H4 (cell line): ENCODE data around the gene MAP2K7. TPM values are rescaled to one million over a fixed set of nuclear protein-coding genes. Genes with fewer than 3 reads are reported as not detected.

Experiments used
- DNase-seq: peaks from one replicate; pipeline ENCODE4 v3.0.0-alpha.2; 2015; ENCODE audit warnings: low spot score
- total RNA-seq: library from RNA; depleted of rRNA; stranded (reverse); fragments of >200 nt; shearing (Covaris generic); gene quantifications from 2 replicates; pipeline ENCODE4 v1.2.3, GENCODE V29; 2014

The MAP2K7 gene
- total RNA-seq, 1 experiment from 2014 or later, result 4.2 TPM

DNA sequence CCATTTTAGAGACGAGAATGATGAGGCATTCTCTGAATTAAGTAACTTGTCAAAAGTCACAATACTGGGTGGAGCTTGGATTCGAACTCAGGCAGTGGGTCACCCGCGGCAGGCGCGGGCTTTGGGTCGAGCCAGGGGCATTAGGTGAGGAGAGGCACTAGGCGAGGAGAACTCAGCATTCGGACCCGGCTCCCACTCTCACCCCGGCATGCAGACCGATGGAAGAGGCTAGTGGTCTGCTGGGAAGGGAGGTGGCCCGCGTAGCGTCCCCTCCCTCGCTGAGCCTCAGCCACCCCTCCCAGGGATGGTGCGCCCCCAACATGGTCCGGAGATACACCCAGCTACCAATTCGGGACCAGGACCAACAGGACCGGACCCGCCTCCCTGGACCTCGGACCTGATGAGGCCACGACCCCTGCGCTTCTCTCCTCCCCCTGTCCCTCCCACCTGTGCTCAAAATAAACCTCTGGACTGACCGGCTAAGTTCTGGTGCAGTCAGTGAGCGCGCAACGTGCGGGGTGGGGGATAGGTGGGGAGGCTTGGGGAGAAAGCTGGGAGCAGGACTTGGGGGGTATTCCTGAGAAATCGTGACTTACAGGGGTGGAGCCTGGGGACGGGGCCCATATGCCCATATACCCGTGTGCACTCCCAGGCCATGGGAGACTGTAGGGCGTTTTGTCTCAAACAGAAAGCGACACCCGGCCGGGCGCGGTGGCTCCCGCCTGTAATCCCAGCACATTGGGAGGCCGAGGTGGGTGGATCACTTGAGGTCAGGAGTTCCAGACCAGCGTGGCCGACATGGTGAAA lies 15.1 kb downstream of the MAP2K7 start:
- no peak for DNase-seq

DNA sequence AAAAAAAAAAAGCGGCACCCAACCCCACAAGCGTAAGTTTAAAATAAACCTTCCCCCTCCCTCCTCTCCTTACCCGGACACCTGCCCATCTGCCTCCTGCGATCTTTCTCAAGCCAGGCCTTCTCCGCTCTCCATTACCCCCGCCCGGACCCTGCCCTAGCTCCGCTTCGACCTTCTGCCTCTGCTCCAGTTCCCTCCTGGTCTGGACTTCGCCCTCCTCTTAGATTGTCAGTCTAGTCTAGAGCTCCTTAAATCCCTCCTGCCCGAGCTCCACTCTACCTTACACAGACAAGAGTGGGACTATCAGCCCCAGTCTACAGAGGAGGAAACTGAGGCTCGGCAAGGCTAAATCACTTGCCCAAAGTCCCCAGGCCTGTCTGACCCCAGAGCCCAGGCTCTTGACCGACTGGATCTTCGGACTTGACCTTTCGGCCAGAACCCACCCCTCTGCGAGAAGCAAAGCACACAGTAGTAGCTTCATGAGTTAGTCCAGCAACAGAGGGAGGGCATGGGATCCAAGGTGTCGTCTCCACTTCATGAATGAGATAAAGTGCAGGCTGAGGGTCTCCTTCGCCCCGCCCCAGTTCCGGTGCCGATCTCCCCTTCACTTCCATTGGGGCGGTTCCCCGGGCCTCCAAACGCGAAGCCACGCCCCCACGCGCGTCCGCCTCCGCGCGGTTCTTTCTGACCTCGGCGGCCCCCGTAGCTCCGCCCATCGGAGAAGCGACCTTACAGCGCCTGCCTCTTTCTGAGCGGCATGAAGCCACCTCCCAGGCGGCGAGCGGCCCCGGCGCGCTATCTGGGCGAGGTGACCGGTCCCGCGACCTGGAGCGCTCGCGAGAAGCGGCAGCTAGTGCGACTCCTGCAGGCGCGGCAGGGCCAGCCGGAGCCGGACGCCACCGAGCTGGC lies 16.2 kb downstream of the MAP2K7 start, which contains the start of gene SNAPC2:
TSS of gene SNAPC2 (plus strand) at position 729 of the 909 bp plus-strand sequence. CDS start at position 758, 29 bp downstream.
- peak; percentile 94 for DNase-seq

DNA sequence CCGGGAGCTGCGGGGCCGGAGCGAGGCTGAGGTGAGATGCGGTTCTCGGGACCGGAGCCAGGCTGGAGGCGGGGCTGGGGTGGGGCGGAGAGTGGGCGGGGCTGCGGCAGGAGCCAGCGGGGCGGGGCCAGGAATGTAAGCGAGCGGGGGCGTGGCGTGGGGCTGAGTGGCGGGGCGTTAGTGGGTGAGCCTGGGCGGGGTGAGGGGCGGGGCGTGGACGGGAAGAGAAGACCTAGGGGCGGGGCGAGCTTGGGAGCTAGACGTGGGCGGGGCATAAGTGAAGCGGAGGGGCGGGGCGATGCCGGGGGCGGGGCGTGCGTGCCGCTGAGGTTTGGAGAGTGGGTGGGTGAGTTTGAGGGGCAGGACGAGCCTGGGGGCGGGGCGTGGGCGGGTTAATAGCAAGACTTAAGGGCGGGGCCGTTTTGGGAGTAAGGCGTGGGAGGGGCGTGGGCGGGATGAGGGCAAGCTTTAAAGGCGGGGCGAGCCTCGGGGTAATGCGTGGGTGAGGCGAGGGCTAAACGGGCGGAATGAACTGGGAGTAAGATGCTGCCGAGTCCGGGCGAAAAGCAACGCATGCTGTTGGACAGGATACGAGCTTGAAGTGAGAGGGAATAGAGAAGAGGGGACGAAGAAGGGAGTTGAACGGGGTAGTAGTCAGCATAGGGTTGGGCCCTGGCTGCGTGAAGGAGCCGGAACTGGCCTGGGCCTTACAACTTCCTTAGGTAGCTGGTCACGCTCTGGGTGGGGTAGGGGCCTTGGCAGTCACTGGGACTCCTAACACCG lies 17.0 kb downstream of the MAP2K7 start:
- peak; percentile 91 for DNase-seq

DNA sequence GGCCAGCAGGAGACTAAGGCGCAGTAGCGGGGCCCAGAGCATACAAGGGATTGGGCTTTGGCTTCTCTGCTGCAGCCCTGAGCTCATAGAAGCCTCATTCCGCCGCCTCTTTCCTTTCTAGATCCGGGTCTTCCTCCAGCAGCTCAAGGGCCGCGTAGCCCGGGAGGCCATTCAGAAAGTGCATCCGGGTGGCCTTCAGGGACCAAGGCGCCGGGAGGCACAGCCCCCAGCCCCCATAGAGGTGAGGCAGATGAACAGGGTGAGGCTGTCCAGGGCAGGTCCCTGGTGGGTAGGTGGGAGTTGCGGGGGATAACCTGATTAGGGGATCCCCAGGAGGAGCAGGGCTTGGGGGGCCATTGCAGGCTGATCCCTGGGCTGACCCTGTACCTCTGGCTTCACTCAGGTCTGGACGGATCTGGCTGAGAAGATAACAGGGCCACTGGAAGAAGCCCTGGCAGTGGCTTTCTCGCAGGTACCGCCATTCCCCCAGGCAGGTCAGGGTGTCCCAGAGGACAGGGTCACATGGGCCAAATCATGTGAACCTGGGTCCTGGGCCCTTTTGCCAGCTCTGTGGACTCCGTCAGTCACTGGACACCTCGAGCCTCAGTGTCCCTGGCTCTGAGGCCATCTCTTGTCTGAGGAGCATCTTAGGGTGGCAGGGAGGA lies 17.8 kb downstream of the MAP2K7 start:
- no peak for DNase-seq

DNA sequence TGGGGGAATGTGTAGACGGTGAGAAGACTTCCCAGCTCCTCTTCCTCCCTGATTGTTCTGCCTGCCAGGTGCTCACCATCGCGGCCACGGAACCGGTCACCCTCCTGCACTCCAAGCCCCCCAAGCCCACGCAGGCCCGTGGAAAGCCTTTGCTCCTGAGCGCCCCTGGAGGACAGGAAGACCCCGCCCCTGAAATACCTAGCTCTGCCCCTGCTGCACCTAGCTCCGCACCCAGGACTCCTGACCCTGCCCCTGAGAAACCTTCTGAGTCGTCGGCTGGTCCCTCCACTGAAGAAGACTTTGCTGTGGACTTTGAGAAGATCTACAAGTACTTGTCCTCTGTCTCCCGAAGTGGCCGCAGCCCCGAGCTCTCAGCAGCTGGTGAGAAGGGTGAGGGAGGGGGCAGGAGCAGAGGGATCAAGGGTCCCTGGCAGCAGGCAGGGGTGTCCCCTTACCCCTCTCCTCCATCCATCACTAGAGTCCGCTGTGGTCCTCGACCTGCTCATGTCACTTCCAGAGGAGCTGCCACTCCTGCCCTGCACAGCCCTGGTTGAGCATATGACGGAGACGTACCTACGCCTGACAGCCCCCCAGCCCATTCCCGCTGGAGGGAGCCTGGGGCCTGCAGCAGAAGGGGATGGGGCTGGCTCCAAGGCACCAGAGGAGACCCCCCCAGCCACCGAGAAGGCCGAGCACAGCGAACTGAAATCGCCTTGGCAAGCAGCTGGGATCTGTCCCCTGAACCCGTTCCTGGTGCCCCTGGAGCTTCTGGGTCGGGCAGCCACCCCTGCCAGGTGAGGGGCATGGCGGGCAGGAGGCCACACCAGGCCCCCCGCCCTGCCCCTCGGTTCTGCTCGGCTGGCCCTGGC lies 18.5 kb downstream of the MAP2K7 start:
- DNase-seq, result no peak

DNA sequence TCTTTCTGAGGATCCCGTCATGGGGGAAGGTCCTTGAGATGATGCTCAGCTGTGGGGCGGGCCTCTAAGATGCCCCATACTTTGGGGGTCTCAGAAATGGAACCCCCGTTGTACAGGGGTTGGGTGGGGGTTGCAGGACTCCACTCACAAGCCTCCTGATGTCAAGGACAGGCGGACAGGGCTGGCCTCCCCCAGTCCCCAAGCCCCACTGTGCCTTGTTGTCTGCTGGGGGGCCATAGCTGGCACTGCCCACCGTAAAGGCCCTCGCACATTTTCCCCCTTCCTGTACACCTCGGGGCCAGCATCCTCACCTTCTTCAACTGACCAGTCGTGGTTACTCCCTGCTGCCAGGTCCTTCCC lies 19.1 kb downstream of the MAP2K7 start:
- no peak for DNase-seq

DNA sequence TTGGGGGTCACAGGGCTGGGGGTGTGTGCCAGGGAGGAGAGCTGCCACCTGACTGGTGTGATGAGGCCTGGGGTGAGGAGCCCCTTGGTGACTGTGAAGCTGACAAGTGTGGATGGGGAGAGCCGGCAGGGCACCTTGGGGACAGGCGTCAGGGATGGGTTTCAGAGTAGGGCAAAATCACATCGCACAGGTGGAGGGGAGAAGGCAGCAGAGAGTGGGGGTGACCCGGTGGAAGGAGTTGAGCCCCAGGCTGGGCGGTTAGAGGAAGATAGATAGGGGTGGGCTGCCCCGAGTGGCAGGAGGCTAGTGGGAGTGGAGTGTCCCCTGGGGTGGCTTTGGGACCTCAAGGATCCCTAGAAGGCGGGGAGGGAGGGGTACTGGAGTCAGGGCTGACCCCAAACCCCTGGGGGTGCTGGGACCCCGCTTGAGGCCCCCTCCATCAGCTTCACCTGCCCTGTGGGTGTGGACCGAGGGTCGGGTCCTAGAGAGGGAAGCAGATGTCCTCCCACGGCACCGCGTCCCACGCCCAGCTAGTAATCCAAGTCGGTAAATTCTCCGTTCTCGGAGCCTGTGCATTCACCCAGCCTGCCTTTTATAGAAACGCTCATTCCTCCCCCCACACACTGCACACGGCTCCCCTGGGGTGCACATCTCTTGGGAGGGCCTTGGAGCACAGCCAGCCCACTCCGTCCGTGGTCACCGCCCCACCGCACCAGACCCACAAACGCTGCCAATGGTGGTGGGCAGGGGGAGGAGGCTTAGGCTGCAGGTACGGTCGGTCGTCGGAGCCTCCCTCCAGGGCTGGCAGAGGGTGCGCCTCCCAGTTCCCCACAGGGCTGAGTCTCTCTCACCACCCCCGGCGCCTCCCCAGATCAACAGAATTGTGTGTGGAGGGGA lies 19.9 kb downstream of the MAP2K7 start:
- DNase-seq, result no peak

DNA sequence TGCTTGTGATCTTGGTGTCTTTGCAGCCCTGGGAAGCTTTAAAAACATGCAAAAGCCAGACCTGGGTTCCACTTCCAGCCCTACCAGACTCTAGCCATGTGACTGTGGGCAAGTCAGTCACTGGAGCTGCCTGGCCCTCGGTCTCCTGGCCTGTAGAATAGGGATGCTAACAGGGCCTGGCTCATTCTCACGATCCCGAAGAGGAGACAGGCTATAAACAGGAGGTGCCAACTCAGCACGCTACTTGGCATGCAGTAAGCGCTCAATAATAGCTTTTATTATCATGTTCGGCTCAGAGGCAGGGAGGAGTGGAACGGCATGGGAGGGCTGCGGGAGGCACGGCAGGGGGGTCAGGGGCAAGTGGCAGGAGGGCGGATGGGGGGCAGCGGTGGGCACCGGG lies 20.6 kb downstream of the MAP2K7 start:
- DNase-seq, result no peak

DNA sequence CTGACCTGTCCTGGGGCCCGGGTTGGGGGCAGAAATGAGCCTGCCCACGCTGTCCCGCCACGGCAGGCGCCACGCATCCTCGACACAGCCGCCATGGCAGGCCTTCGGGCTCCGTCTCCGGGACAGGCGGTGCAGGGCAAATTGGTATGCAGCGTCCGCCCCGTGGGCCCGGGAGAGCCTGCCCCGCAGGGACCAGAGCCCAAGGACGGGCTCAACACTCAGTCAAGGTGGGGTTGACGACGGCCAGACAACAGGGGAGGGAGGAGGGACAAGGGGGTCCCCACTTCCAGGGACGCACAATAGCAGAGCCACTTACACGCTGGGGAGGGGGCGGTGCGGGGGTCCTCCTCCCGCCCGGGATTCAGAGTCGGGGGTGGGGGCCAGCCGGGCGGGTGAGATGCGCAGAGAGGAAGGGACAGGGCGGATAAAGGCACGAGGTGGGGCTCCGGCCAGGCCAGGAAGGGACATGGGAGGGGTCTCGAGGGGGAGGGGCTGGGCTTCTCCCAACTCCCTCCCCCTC lies 21.0 kb downstream of the MAP2K7 start:
- DNase-seq, result no peak

DNA sequence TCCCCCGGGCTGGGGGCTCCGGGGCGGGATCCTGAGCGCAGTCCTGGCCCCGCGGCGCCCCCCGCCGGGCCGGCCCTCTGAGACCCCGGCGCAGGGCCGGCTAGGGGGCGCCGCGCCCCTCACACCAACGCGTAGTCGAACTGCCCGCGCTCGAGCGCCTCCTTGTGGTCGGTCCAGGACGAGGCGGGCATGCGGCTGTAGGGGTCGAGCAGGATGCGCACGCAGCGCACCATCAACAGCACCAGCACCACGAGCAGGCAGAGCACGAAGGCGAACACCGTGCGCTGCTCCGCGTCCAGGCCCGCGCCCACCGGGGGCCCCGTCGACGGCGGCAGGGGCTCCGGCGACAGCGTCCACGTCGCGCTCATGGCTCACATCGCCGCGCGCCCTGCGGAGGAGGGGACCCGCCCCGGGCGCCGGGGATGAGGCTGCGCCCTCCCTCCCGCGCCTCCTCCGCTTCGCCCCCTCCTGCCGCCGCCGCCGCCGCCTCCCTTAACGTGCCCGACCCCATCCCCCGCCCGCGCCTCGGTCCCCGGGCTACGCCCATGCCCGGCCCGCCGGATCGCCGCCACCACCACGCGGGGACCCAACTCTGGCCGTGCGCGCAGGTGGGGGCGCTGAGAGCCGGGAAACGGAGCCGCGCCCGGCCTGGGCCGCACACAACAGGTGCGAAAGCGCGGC lies 21.6 kb downstream of the MAP2K7 start:
- peak; percentile 81 for DNase-seq

DNA sequence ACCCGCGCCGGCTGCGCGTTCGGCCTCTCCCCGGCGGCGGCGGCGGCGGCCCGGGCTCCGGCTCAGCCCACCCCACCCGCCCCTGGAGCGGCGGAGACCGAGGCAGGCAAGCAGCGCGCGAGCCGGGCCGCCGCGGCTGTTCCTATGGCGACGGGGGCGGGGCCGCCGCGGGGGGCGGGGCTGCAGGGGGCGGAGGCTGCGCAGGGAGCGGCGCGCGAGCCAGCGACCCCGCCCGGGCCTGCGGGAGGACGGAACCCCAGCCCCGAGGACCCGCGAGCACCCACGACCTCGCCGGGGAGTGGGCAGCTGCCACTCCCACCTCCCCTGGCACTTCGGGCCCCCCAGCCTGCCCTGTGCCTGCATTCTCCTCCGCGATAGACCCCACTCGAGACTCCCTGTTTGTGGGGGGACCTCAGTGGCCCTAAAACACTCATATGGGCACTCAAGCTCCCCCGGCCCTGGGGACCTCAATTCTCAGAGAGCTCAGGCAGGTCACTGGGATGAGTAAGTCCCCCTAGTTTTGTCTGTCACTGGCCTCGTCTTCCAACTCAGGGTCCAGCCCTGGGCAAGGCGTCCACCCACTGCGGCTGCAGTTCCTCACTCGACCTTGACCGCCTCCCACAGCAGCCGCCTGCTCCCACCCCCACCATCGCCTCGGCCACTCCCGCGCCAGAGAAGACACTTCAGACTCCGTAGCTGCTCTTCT lies 22.5 kb downstream of the MAP2K7 start, which contains the start of gene CTXN1:
TSS of gene CTXN1 (minus strand) at position 115 of the 706 bp plus-strand sequence. CDS start 597 bp downstream, outside the sequence.
- no peak for DNase-seq

DNA sequence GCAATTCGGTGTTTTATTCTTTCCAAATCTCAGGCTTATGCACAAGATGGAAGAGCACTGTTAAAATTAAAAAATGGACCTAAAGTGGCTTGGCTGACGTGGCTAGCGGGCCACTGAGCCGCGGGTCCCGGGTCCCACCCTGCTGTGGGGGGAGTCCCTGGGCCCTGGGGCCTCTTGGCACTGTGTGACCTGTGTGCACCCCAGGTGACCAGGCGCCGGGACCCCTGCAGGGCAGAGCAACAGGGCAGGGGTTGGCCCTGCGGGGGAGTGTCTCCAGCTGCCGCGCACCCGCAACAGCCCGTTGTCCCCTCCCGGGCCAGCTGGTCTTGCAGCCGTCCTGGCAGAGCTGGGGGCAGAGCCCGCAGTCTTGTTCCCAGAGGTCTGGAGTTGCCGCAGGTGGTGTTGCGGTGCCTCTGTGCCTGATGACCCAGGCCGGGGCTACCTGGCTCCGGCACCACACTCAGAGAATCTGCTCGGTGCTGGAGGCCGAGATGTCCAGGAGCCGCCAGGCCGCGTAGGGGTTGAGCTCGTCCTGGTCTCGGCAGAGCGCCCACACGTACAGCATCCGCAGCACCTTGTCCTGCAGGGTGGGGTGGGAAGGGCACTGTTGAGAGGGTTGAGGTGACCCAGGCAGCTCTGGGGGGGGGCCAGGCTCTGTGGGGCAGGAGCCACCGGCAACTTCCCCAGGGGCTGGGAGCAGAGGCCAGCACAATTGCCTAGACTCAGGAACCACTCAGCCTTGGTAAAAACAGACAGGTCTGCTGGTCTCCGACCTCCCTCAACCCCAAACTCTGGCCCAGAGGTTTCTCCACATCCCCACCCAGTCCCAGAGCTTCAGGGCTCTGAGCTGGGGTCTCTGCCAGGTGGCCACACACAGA lies 23.3 kb downstream of the MAP2K7 start:
- DNase-seq, result no peak

DNA sequence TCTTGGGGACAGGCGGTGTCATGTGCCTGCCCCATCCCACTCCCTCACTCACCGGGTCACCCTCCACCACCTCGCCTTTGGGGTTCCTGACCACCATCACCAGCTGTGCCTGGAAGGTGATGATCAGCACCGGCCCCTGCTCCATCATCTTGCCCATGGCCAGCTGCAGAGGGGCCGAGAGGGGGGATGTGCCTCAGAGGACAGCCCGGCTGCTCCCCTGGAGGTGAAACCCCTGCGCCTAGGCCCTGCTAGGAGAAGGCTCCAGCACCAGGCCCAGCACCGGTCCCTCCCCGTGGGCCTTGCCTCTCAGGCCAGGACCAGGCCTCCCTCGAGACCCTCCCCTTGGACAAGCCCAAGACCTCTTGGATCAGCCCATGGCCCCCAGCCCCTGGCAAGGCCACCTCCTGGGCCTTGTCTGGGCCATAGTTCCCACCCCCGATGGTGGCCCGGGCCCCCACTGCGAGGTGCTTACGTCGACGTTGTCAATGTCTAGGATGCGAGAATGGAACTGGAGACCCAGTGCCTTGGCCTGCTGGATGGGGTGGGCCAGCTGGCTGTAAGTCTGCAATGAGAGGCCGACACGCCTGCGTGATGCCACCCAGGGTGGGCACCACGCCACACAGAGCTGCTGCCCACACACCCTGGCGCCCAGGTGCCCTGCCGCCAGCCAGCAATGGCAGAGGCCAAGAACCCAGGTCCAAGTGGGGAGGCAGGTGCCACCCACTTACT lies 24.1 kb downstream of the MAP2K7 start:
- no peak for DNase-seq

DNA sequence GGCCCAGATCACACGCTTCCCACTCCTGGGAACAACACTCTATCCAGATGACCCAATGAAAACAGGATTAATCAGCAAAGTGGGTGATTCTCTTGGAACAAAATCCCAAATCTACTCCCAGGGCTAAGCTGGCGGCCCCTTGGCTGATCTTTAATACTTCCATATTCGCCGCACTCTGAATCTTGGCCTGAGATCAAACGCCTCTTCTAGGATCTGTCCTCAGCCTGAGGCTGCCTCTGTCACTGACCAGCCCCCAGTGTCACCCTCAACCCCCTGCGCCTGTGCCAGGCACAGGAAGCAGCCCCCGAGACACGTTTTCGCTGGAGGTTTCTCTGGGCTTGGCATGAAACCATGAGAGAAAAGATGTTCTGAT lies 24.6 kb downstream of the MAP2K7 start:
- no peak for DNase-seq

DNA sequence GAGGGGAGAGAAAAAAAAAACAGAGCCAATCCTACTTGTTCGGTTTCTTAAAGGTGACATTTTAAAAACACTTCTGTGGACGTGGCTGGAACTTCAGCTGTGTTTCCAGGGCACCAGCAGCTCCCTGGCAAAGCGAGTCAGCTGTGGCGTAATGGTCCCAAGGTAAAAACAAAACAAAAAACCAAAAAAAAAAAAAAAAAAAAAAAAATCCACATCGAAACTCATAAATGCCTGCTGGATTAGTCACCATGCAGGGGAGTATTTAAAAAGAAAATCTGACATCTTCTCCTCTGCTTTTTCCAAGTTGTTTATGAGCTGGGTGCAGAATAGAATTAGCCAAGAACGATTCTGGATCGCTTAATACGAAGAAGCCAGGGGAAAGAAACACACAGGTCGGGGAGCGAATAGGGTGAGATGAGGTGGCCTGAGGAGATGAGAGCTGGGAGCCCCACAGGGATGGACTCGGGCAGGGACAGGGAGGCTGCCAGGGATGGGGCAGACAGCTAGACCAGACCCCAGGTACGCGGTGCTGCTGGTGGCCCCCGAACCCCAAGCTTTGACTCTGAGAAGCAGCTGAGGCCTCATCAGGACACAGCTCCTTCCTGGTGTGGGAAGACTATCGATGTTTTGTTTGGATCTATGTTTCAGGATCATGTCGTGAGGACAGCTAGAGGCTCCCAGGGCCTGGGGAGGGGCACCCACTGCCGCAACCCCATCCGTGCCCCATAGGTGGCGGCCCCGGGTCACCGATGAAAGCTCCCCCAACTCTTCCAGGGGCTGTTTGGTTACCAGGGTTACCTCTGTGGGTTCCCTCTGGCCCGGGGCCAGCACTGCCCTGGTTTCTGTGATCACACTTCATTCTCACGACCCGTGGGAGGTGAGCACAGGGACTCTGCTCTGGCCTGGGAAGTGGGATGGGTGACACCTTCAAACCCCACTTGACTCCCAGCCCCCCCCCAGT lies 25.3 kb downstream of the MAP2K7 start:
- DNase-seq, result peak; percentile 69
